Mesenchymal stem cell (in vitro differentiated cells and primary cell): ENCODE measurements around the gene RGS19.
A peak's percentile ranks its signal among the peaks of the same experiment; 100 is the strongest.

Experiments used
- DNase-seq: peaks from one replicate; pipeline ENCODE4 v3.0.0-alpha.2; 2013
- H2AFZ ChIP-seq: one replicate; pipeline ENCODE4 v1.6.1; 2013; ENCODE audit warnings: low read depth, mild to moderate bottlenecking, control low read depth, inconsistent platforms, low read length, moderate library complexity
- H2AK5ac ChIP-seq: 2 replicates; pipeline ENCODE4 v1.6.1; 2013; ENCODE audit warnings: low read length, moderate library complexity, mild to moderate bottlenecking, inconsistent platforms; ENCODE audit not compliant: severe bottlenecking
- H2BK120ac ChIP-seq: one replicate; pipeline ENCODE4 v1.6.1; 2013; ENCODE audit warnings: low read depth, mild to moderate bottlenecking, inconsistent platforms, low read length, moderate library complexity
- H2BK12ac ChIP-seq, 2 experiments: one replicate each; pipeline ENCODE4 v1.6.1; 2013; ENCODE audit warnings: inconsistent platforms in 2 of 2, low read length in 2 of 2, mild to moderate bottlenecking in 2 of 2, moderate library complexity in 2 of 2, control low read depth in 1 of 2
- H2BK15ac ChIP-seq: one replicate; pipeline ENCODE4 v1.6.1; 2013; ENCODE audit warnings: mild to moderate bottlenecking, low read depth, inconsistent platforms; ENCODE audit not compliant: poor library complexity, severe bottlenecking
- H2BK5ac ChIP-seq: 2 replicates; pipeline ENCODE4 v1.6.1; 2013; ENCODE audit warnings: low read depth, mild to moderate bottlenecking, low read length, control low read depth, inconsistent platforms; ENCODE audit not compliant: poor library complexity, severe bottlenecking
- H3K14ac ChIP-seq, 2 experiments: one replicate each; pipeline ENCODE4 v1.6.1; 2013; ENCODE audit warnings: inconsistent platforms in 2 of 2, low read length in 2 of 2, control low read depth in 1 of 2, mild to moderate bottlenecking in 1 of 2, moderate library complexity in 1 of 2
- H3K18ac ChIP-seq, 2 experiments: one replicate each; pipeline ENCODE4 v1.6.1; 2013; ENCODE audit warnings: inconsistent platforms in 2 of 2, low read length in 2 of 2, control low read depth in 1 of 2, low read depth in 1 of 2, mild to moderate bottlenecking in 1 of 2
- H3K23ac ChIP-seq, 2 experiments: one replicate each; pipeline ENCODE4 v1.6.1; 2013; ENCODE audit warnings: inconsistent platforms in 2 of 2, low read length in 2 of 2, mild to moderate bottlenecking in 2 of 2, moderate library complexity in 2 of 2, control low read depth in 1 of 2
- H3K27ac ChIP-seq: 2 replicates; pipeline ENCODE4 v1.5.1; 2013; ENCODE audit warnings: mild to moderate bottlenecking, moderate library complexity, low read length, control low read depth, inconsistent platforms; ENCODE audit not compliant: poor library complexity, severe bottlenecking
- H3K27me3 ChIP-seq, 2 experiments: 2 replicates each; pipeline versions ENCODE4 v1.6.1 to v1.7.0; 2013; ENCODE audit warnings: low read length in 2 of 2, mild to moderate bottlenecking in 2 of 2, moderate library complexity in 2 of 2, control low read depth in 1 of 2, inconsistent platforms in 1 of 2; ENCODE audit not compliant: control insufficient read depth in 1 of 2, insufficient read depth in 1 of 2
- H3K36me3 ChIP-seq, 2 experiments: 2 replicates each; pipeline versions ENCODE4 v1.6.1 to v1.7.0; 2013; ENCODE audit warnings: low read length in 2 of 2, control low read depth in 1 of 2, inconsistent platforms in 1 of 2, low read depth in 1 of 2, mild to moderate bottlenecking in 1 of 2; ENCODE audit not compliant: insufficient read depth in 2 of 2, control insufficient read depth in 1 of 2
- H3K4ac ChIP-seq, 2 experiments: one replicate each; pipeline ENCODE4 v1.6.1; 2013; ENCODE audit warnings: inconsistent platforms in 2 of 2, low read length in 2 of 2, mild to moderate bottlenecking in 2 of 2, moderate library complexity in 2 of 2, control low read depth in 1 of 2, low read depth in 1 of 2
- H3K4me1 ChIP-seq: 2 replicates; pipeline ENCODE4 v1.6.1; 2013; ENCODE audit warnings: low read depth, low read length, control low read depth; ENCODE audit not compliant: control insufficient read depth, insufficient read depth
- H3K4me2 ChIP-seq: 2 replicates; pipeline ENCODE4 v1.6.1; 2013; ENCODE audit warnings: low read length, mild to moderate bottlenecking, inconsistent platforms; ENCODE audit not compliant: poor library complexity, severe bottlenecking
- H3K4me3 ChIP-seq, 2 experiments: 2 replicates each; pipeline versions ENCODE4 v1.5.1 to v1.7.0; 2013; ENCODE audit warnings: low read length in 2 of 2, mild to moderate bottlenecking in 2 of 2, control low read depth in 1 of 2, low read depth in 1 of 2; ENCODE audit not compliant: insufficient read depth in 1 of 2
- H3K79me1 ChIP-seq: replicated peaks from 2 replicates; pipeline ENCODE4 v1.6.1; 2013; ENCODE audit warnings: mild to moderate bottlenecking, control low read depth, low read length, inconsistent platforms; ENCODE audit not compliant: poor library complexity, severe bottlenecking
- H3K9ac ChIP-seq: 2 replicates; pipeline ENCODE4 v1.7.0; 2013; ENCODE audit warnings: mild to moderate bottlenecking, low read length, moderate library complexity
- H3K9me3 ChIP-seq: 2 replicates; pipeline ENCODE4 v1.7.0; 2013; ENCODE audit warnings: mild to moderate bottlenecking, low read length; ENCODE audit not compliant: control insufficient read depth
- H4K8ac ChIP-seq: one replicate; pipeline ENCODE4 v1.6.1; 2013; ENCODE audit warnings: inconsistent platforms, mild to moderate bottlenecking, low read length, moderate library complexity
- H4K91ac ChIP-seq: one replicate; pipeline ENCODE4 v1.6.1; 2013; ENCODE audit warnings: mild to moderate bottlenecking, low read length, inconsistent platforms
- WGBS: methylation state at CpG from one replicate; pipeline ENCODE4 v1.1.7; 2013; ENCODE audit warnings: mixed read lengths; 5-methylcytosine and 5-hydroxymethylcytosine counted together

RGS19 gene

GRCh38 chr20:64082126-64082731, 2.9 kb upstream of the RGS19 start:
- 11% methylated on average over 11 of the region's 13 CpGs for WGBS
- Histone ChIP-seq H3K23ac (no peak overlapping the region), H4K91ac (peak overlapping the region; percentile 48), H2AK5ac (peak overlapping the region; percentile 33), H3K4me2 (no peak overlapping the region), H3K4me1 (peaks cover 50% of the 10 kb centered on the region), H3K4ac (no peak overlapping the region), H2BK15ac (peak overlapping the region; percentile 34), H3K4me3 (no peak overlapping the region), H3K9ac (no peak overlapping the region), H3K18ac (peak overlapping the region in 1 of 2 experiments; percentile 37), H2BK5ac (no peak overlapping the region), H2BK120ac (no peak overlapping the region), H4K8ac (peak overlapping the region; percentile 31), H3K36me3 (no peaks in the 10 kb centered on the region), H3K27ac (no peak overlapping the region), H3K14ac (no peak overlapping the region), H3K27me3 (peaks cover 28 to 47% of the 10 kb centered on the region in 2 experiments), H2AFZ (no peak overlapping the region), H3K79me1 (peaks cover 18% of the 10 kb centered on the region), H2BK12ac (no peak overlapping the region), H3K9me3 (no peaks in the 10 kb centered on the region)
- no peak for DNase-seq

GRCh38 chr20:64081624-64081964, 2.3 kb upstream of the RGS19 start:
- Histone ChIP-seq H3K4ac (no peak overlapping the region), H3K79me1 (peaks cover 24% of the 10 kb centered on the region), H2BK120ac (no peak overlapping the region), H2BK12ac (peak overlapping the region in 1 of 2 experiments; percentile 51), H3K36me3 (peaks cover 0 to 5% of the 10 kb centered on the region in 2 experiments), H4K8ac (no peak overlapping the region), H3K27ac (no peak overlapping the region), H3K27me3 (peaks cover 25 to 47% of the 10 kb centered on the region in 2 experiments), H3K9me3 (no peaks in the 10 kb centered on the region), H4K91ac (no peak overlapping the region), H3K4me2 (no peak overlapping the region), H2AK5ac (no peak overlapping the region), H3K14ac (no peak overlapping the region), H3K9ac (no peak overlapping the region), H2BK5ac (no peak overlapping the region), H2AFZ (no peak overlapping the region), H3K23ac (no peak overlapping the region), H2BK15ac (no peak overlapping the region), H3K4me3 (no peak overlapping the region), H3K4me1 (peaks cover 50% of the 10 kb centered on the region), H3K18ac (no peak overlapping the region)
- 95% methylated on average over 6 of the region's 6 CpGs for WGBS
- DNase-seq, result no peak

GRCh38 chr20:64080813-64081623, 1.7 kb upstream of the RGS19 start:
- peaks cover 24% of the 10 kb centered on the region for H3K79me1 ChIP-seq
- H4K8ac ChIP-seq, result no peak overlapping the region
- H3K23ac ChIP-seq, result no peak overlapping the region
- no peak overlapping the region for H3K18ac ChIP-seq
- no peak overlapping the region for H3K4me2 ChIP-seq
- no peak overlapping the region for H2AFZ ChIP-seq
- 82% methylated on average over 16 of the region's 17 CpGs for WGBS
- H3K36me3 ChIP-seq, result peaks cover 0 to 11% of the 10 kb centered on the region in 2 experiments
- no peak overlapping the region for H2BK15ac ChIP-seq
- no peak overlapping the region for H3K9ac ChIP-seq
- H2AK5ac ChIP-seq, result no peak overlapping the region
- H3K27ac ChIP-seq, result no peak overlapping the region
- H2BK5ac ChIP-seq, result no peak overlapping the region
- no peak overlapping the region for H2BK120ac ChIP-seq
- H3K27me3 ChIP-seq, result peaks cover 19 to 43% of the 10 kb centered on the region in 2 experiments
- DNase-seq, result no peak
- no peaks in the 10 kb centered on the region for H3K9me3 ChIP-seq
- H2BK12ac ChIP-seq, result no peak overlapping the region
- no peak overlapping the region for H4K91ac ChIP-seq
- H3K14ac ChIP-seq, result no peak overlapping the region
- no peak overlapping the region for H3K4ac ChIP-seq
- H3K4me3 ChIP-seq, result peak overlapping the region in 1 of 2 experiments; percentile 75
- peaks cover 50% of the 10 kb centered on the region for H3K4me1 ChIP-seq
